Upper lobe of right lung (tissue), 1 donor: Measurements from ENCODE around the gene KHK. TPM values are rescaled to one million over a fixed set of nuclear protein-coding genes. Genes with fewer than 3 reads are reported as not detected.
A peak's percentile ranks its signal among the peaks of the same experiment; 100 is the strongest.

Experiments
- ATAC-seq: fragments of 200-7000 bp; cut with Tn5 transposase; one replicate; pipeline ENCODE4 v1.9.1; 2020; ENCODE audit warnings: mild to moderate bottlenecking, moderate library complexity
- DNase-seq: peaks from one replicate; pipeline ENCODE4 v3.0.0-alpha.2; 2020
- H3K27ac ChIP-seq: fragments of 200-600 bp; one replicate; pipeline ENCODE4 v1.8.0; 2022
- H3K27me3 ChIP-seq: fragments of 200-600 bp; one replicate; pipeline ENCODE4 v1.8.0; 2022; ENCODE audit warnings: mild to moderate bottlenecking
- H3K36me3 ChIP-seq: fragments of 200-600 bp; one replicate; pipeline ENCODE4 v1.8.0; 2022
- H3K4me1 ChIP-seq: fragments of 200-600 bp; one replicate; pipeline ENCODE4 v1.8.0; 2022
- H3K4me3 ChIP-seq: fragments of 200-600 bp; one replicate; pipeline ENCODE4 v1.8.0; 2022; ENCODE audit warnings: mild to moderate bottlenecking
- H3K9me3 ChIP-seq: fragments of 200-600 bp; one replicate; pipeline ENCODE4 v1.8.0; 2022
- intact Hi-C: fragments of 100-400 bp; cut with DNase I; formaldehyde crosslinking; loops from one replicate; pipeline ENCODE4 v1.11.0; 2022
- total RNA-seq: library from RNA; stranded (reverse); fragmentation: NEBNext Ultra II Directional; extraction: Animal tissue kit (Norgen Biotek cat#: 25700); gene quantifications from one replicate; pipeline ENCODE4 v1.2.1, GENCODE V29; 2021
- TF ChIP-seq, protein P1 (sequence below): fragments of 200-600 bp; IDR thresholded peaks from one replicate; pipeline ENCODE4 v1.8.0; 2022; ENCODE audit warnings: antibody characterized with exemption
- donor health status: DM: no; HTN: yes; CAD: no; lungs with severe emphysema.

KHK gene
- total RNA-seq, 1 donor from 2014 or later = 4.9 TPM

DNA sequence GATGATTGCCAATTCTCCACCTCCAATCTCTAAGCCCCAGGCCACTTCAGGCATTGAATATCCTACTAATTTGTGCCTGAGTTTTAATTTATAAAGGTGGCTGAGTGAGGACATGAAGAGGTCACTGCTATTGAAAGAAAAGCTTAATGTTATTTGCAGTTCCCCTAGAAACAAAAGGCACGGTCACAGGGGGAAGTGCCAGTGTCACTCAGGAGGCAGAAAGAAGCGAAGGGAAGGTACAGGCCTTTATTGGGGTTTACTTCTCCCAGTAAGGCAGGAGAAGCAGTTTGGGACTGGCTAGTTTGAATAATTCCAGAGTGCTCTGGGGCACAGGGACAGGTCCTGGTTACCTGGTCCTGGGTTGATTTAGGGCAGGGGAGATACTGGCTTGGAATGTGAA lies 35.3 kb downstream of the KHK start:
- Histone ChIP-seq H3K27ac (no peak overlapping the region), H3K27me3 (peaks cover 25% of the 10 kb centered on the region), H3K4me3 (no peak overlapping the region), H3K9me3 (no peaks in the 10 kb centered on the region), H3K36me3 (no peaks in the 10 kb centered on the region), H3K4me1 (peaks cover 10% of the 10 kb centered on the region)
- no peak for ATAC-seq
- intact Hi-C loops = no loop called here
- TF ChIP-seq, protein P1, sequence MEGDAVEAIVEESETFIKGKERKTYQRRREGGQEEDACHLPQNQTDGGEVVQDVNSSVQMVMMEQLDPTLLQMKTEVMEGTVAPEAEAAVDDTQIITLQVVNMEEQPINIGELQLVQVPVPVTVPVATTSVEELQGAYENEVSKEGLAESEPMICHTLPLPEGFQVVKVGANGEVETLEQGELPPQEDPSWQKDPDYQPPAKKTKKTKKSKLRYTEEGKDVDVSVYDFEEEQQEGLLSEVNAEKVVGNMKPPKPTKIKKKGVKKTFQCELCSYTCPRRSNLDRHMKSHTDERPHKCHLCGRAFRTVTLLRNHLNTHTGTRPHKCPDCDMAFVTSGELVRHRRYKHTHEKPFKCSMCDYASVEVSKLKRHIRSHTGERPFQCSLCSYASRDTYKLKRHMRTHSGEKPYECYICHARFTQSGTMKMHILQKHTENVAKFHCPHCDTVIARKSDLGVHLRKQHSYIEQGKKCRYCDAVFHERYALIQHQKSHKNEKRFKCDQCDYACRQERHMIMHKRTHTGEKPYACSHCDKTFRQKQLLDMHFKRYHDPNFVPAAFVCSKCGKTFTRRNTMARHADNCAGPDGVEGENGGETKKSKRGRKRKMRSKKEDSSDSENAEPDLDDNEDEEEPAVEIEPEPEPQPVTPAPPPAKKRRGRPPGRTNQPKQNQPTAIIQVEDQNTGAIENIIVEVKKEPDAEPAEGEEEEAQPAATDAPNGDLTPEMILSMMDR = no peak
- no peak for DNase-seq

DNA sequence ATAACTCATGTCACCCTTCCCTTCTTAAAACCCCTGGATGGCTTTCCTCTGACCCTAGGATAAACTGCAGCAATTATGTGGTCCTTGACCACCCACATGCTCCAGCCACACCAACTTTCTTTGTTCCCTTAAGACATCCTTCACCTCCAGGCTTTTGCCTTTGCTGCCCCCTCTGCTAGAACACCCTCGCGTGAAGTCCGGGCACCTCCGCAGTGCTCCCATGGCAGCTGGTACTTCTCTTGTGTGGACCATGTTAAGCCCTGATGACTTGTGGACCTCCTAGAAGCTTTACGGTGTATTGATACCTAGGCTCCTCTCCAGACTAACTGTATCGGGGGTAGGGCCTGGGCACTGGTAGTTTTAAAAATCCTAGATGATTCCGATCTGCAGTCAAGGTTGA lies 36.2 kb downstream of the KHK start:
- no peak for DNase-seq
- Histone ChIP-seq H3K27me3 (peaks cover 17% of the 10 kb centered on the region), H3K36me3 (no peaks in the 10 kb centered on the region), H3K4me1 (peaks cover 10% of the 10 kb centered on the region), H3K27ac (peak overlapping the region; percentile 55), H3K9me3 (no peaks in the 10 kb centered on the region), H3K4me3 (peak overlapping the region; percentile 62)
- intact Hi-C loops = no loop called here
- TF ChIP-seq, protein P1 = no peak
- ATAC-seq = no peak

DNA sequence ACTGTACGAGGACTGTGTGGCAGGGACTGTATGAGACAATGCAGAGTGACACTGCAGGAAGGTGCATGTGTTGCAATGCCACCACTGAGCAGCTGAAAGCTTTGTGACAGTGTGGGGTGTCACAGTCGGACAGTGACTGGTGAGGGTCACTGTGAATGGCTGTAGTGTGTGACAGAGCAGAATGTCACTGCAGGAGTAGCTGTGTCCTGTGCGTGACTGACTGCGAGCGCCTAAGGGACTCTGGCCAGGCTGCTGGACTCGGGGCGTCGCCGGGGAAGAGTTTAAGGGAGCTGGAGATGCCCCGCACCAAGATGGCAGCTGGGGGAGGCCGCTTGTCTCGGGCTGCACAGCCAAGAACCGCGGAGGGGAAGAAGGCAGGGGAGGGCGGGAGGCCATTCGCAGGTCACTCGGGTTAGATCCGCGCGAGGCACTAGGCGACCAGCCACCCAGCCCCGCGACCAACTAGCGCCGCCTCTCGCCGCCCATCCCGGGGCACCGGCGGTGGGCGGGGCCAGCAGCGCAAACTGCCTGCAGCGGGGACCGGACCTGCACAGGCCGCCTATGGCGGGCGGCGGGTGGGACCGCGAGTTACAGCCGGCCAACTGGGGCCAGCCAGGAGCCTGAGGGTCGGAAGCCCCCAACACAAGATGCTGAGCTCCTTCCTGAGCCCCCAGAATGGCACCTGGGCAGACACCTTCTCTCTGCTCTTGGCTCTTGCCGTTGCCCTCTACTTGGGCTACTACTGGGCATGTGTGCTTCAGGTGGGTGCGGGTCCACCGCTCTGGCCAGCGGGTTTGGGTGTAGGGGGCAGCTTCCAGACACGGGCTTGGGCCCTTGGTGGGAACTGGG lies 37.0 kb downstream of the KHK start, which contains the start of gene ABHD1:
Gene ABHD1 (plus strand): TSS at position 514 of the 849 bp plus-strand sequence. CDS start 134 bp downstream, at position 648.
- DNase-seq = peak; percentile 85

DNA sequence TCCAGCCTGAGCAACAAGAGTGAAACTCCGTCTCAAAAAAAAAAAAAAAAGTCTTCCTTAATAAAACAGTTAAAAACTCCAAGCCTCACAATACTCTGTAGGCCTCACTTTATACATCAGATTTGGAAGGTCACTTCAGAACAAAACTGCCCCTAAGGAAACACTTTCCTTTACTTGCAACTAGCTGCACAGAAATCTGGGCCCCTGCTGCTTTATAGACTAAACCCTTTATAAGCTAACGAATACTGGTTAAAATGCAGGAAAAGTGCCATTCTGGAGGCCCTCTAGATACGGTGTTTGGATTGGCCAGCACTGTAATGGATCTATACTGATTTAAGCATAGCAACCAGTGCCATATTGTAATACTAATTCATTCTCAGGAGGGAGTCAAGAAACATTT lies 38.5 kb downstream of the KHK start:
- Histone ChIP-seq H3K36me3 (peaks cover under 1% of the 10 kb centered on the region), H3K4me3 (no peak overlapping the region), H3K9me3 (no peaks in the 10 kb centered on the region), H3K27me3 (no peaks in the 10 kb centered on the region), H3K27ac (no peak overlapping the region), H3K4me1 (peaks cover 4% of the 10 kb centered on the region)
- ATAC-seq (no peak), DNase-seq (no peak)
- intact Hi-C loops = no loop called here
- TF ChIP-seq, protein P1 = no peak

More for the DNA sequence above, 37.0 kb downstream of the KHK start, which contains the start of gene ABHD1:
- H3K9me3 ChIP-seq = no peaks in the 10 kb centered on the region
- H3K27ac ChIP-seq = peak within 1 kb of the TSS; percentile 55
- peak; percentile 91 for ATAC-seq
- TF ChIP-seq, protein P1 = no peak
- peaks cover 9% of the 10 kb centered on the region for H3K27me3 ChIP-seq
- H3K36me3 ChIP-seq = no peaks in the 10 kb centered on the region
- H3K4me3 ChIP-seq = peak within 1 kb of the TSS; percentile 62
- intact Hi-C loops = no loop called here
- H3K4me1 ChIP-seq = peaks cover 4% of the 10 kb centered on the region

DNA sequence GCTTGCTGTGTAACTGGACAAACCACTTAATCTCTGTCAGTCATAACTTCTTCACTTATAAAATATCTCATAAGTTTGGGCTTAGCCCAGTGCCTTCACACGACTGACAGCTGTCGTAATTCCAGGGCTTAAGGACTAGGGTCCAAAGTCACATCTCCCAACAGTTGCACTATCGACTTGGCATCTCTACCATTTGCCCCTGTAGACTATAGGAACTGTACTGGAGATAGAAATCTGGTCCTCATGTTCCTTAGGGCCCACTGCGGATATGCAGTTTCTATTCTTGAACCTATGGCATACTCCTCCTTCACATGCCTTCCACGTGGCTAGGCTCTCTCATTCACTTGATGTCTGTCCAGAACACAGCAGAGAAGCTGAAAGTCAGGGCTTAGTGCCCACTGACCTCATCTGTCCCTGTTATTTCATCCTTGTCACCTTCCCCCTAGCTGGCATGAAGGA lies 39.7 kb downstream of the KHK start:
- Histone ChIP-seq H3K27me3 (no peaks in the 10 kb centered on the region), H3K9me3 (no peaks in the 10 kb centered on the region), H3K4me1 (peaks cover 4% of the 10 kb centered on the region), H3K27ac (no peak overlapping the region), H3K36me3 (peaks cover 12% of the 10 kb centered on the region), H3K4me3 (no peak overlapping the region)
- intact Hi-C loops = no loop called here
- DNase-seq (no peak), ATAC-seq (no peak)
- TF ChIP-seq, protein P1 = no peak
